ENCODE measurements around the gene SEMA3D.

The SEMA3D gene

GRCh38 chr7:85222522-85222921 is 35.7 kb upstream of the SEMA3D start:
- 96% methylated on average over 3 of the region's 4 CpGs for WGBS (ENCODE audit: insufficient coverage)
- ChIA-PET CTCF (no interaction called here), POLR2A (no interaction called here)

DNA sequence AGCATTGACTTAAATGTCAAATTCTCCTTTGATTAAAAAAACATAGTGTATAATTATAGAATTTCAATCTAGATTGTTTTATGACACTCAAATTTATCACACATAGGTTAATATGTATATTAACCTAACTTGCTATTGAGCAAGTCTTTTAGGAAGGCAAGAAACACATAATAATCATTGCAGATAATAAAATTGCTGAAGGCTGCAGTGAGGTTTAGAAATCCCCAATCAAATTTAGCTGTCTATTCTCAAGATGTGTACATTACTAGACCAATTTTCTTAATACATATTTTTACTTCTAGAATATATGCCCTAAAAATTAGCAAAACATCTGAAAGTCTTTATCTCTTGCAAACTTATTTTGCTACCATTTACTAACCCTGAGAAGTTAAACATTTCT is 34.9 kb upstream of the SEMA3D start:
- H3K4me3 ChIP-seq (ENCODE audit: control insufficient read depth in 1 of 7, extremely low read depth in 1 of 7, insufficient read depth in 4 of 7, low read depth in 2 of 7, low read length in 6 of 7) = no peak overlapping the region
- no peaks in the 10 kb centered on the region for H3K36me3 ChIP-seq (ENCODE audit: control insufficient read depth in 4 of 4, insufficient read depth in 4 of 4, low read length in 3 of 4)
- no peak overlapping the region for H3K27ac ChIP-seq (ENCODE audit: insufficient read depth in 1 of 2, low read depth in 1 of 2, low read length in 2 of 2, poor library complexity in 1 of 2, severe bottlenecking in 2 of 2)
- ChIA-PET CTCF (no interaction called here), POLR2A (no interaction called here)
- DNase-seq = no peak
- H3K9me3 ChIP-seq (ENCODE audit: control extremely low read depth in 1 of 5, control insufficient read depth in 4 of 5, insufficient read depth in 2 of 5, low read depth in 1 of 5, low read length in 4 of 5) = no peaks in the 10 kb centered on the region
- no peaks in the 10 kb centered on the region for H3K4me1 ChIP-seq (ENCODE audit: control extremely low read depth in 1 of 4, control insufficient read depth in 4 of 4, insufficient read depth in 4 of 4, low read length in 3 of 4)
- H3K27me3 ChIP-seq (replicated peaks in 2 of 5; ENCODE audit: control insufficient read depth in 4 of 5, insufficient read depth in 5 of 5, low read length in 4 of 5) = no peaks in the 10 kb centered on the region

More at GRCh38 chr7:85222522-85222921, 35.7 kb upstream of the SEMA3D start:
- DNase-seq = no peak
- no peaks in the 10 kb centered on the region for H3K4me1 ChIP-seq (ENCODE audit: control extremely low read depth in 1 of 4, control insufficient read depth in 4 of 4, insufficient read depth in 4 of 4, low read length in 3 of 4)
- no peak overlapping the region for H3K27ac ChIP-seq (ENCODE audit: insufficient read depth in 1 of 2, low read depth in 1 of 2, low read length in 2 of 2, poor library complexity in 1 of 2, severe bottlenecking in 2 of 2)
- no peaks in the 10 kb centered on the region for H3K9me3 ChIP-seq (ENCODE audit: control extremely low read depth in 1 of 5, control insufficient read depth in 4 of 5, insufficient read depth in 2 of 5, low read depth in 1 of 5, low read length in 4 of 5)
- no peaks in the 10 kb centered on the region for H3K36me3 ChIP-seq (ENCODE audit: control insufficient read depth in 4 of 4, insufficient read depth in 4 of 4, low read length in 3 of 4)
- H3K27me3 ChIP-seq (replicated peaks in 2 of 5; ENCODE audit: control insufficient read depth in 4 of 5, insufficient read depth in 5 of 5, low read length in 4 of 5) = no peaks in the 10 kb centered on the region
- no peak overlapping the region for H3K4me3 ChIP-seq (ENCODE audit: control insufficient read depth in 1 of 7, extremely low read depth in 1 of 7, insufficient read depth in 4 of 7, low read depth in 2 of 7, low read length in 6 of 7)

DNA sequence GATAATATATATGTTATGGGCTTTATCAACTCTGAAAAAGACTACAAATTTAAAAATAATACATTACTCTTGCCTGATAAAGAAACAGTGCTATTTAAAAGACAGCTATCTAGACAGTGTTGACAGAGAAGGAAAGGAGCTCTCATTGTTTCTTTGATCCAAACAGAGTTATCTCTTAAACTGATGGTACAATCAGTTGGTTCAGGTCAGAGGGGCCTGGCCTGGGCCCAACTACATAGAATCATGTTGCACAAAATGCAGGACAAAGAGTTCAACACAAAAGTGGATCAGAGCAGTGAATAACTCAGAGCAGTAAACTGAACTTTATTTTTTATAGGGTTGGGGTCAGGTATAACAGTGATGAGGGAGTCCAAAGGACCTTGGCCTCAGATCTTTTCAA is 33.8 kb upstream of the SEMA3D start:
- H3K27me3 ChIP-seq (replicated peaks in 2 of 5; ENCODE audit: control insufficient read depth in 4 of 5, insufficient read depth in 5 of 5, low read length in 4 of 5) = no peaks in the 10 kb centered on the region

DNA sequence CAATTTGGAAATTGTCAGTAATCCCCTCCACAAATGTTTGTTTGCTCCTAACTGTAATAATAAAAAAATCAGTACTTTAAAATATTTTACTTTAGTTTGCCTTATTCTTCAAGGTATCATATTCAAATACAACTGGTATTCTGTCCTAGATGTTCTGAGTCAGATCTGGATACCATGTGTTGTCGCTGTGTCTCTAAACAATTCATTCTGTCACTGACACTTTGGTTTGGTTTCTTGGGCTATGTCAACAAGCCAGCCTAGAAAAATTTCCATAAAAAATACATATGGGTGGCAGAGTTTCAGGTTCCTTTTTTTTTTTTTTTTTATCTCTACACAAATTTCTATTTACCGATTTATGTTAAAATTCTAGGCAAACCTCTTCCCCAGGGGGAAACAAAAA is 33.2 kb upstream of the SEMA3D start:
- CTCF ChIA-PET = no interaction called here
- POLR2A ChIA-PET = no interaction called here
- no CpG with 5 or more reads among the region's 2 CpGs for WGBS (ENCODE audit: insufficient coverage)

More for the DNA sequence above, 33.8 kb upstream of the SEMA3D start:
- H3K36me3 ChIP-seq (ENCODE audit: control insufficient read depth in 4 of 4, insufficient read depth in 4 of 4, low read length in 3 of 4) = no peaks in the 10 kb centered on the region
- ChIA-PET CTCF (no interaction called here), POLR2A (no interaction called here)
- no peaks in the 10 kb centered on the region for H3K4me1 ChIP-seq (ENCODE audit: control extremely low read depth in 1 of 4, control insufficient read depth in 4 of 4, insufficient read depth in 4 of 4, low read length in 3 of 4)
- no peak for DNase-seq
- H3K4me3 ChIP-seq (ENCODE audit: control insufficient read depth in 1 of 7, extremely low read depth in 1 of 7, insufficient read depth in 4 of 7, low read depth in 2 of 7, low read length in 6 of 7) = no peak overlapping the region
- H3K9me3 ChIP-seq (ENCODE audit: control extremely low read depth in 1 of 5, control insufficient read depth in 4 of 5, insufficient read depth in 2 of 5, low read depth in 1 of 5, low read length in 4 of 5) = no peaks in the 10 kb centered on the region
- no peak overlapping the region for H3K27ac ChIP-seq (ENCODE audit: insufficient read depth in 1 of 2, low read depth in 1 of 2, low read length in 2 of 2, poor library complexity in 1 of 2, severe bottlenecking in 2 of 2)

DNA sequence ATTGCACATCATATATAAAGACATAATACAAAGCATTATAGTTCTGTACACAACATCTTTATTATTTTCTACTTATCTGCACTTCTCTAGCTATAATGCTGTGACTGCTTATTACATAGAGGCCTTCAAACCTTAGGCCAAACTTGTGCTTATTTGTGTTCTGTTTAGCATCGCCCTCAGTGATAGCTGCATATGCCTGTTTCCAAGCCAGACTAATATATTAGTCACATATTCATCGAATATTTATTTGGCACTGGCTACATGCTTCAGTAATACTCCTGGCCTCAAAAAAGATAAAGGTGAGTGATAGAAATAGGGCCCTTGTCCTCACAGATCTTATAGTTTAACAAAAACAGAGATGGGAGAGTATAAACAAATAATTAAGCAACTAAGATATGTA is 30.2 kb upstream of the SEMA3D start:
- Histone ChIP-seq H3K4me3 (ENCODE audit: control insufficient read depth in 1 of 7, extremely low read depth in 1 of 7, insufficient read depth in 4 of 7, low read depth in 2 of 7, low read length in 6 of 7) (no peak overlapping the region), H3K27me3 (replicated peaks in 2 of 5; ENCODE audit: control insufficient read depth in 4 of 5, insufficient read depth in 5 of 5, low read length in 4 of 5) (no peaks in the 10 kb centered on the region), H3K9me3 (ENCODE audit: control extremely low read depth in 1 of 5, control insufficient read depth in 4 of 5, insufficient read depth in 2 of 5, low read depth in 1 of 5, low read length in 4 of 5) (no peaks in the 10 kb centered on the region), H3K36me3 (ENCODE audit: control insufficient read depth in 4 of 4, insufficient read depth in 4 of 4, low read length in 3 of 4) (no peaks in the 10 kb centered on the region), H3K4me1 (ENCODE audit: control extremely low read depth in 1 of 4, control insufficient read depth in 4 of 4, insufficient read depth in 4 of 4, low read length in 3 of 4) (no peaks in the 10 kb centered on the region), H3K27ac (ENCODE audit: insufficient read depth in 1 of 2, low read depth in 1 of 2, low read length in 2 of 2, poor library complexity in 1 of 2, severe bottlenecking in 2 of 2) (no peak overlapping the region)
- CTCF ChIA-PET = no interaction called here
- POLR2A ChIA-PET = interaction anchor here (0.5 kb wide), 1 partner anchor 1142 kb away, joined by 5 read pairs; no protein-coding TSS in a partner anchor
- WGBS (ENCODE audit: insufficient coverage) = 100% methylated on average over 1 of the region's 2 CpGs
- DNase-seq = no peak

More for the DNA sequence above, 33.2 kb upstream of the SEMA3D start:
- Histone ChIP-seq H3K27ac (ENCODE audit: insufficient read depth in 1 of 2, low read depth in 1 of 2, low read length in 2 of 2, poor library complexity in 1 of 2, severe bottlenecking in 2 of 2) (no peak overlapping the region), H3K36me3 (ENCODE audit: control insufficient read depth in 4 of 4, insufficient read depth in 4 of 4, low read length in 3 of 4) (no peaks in the 10 kb centered on the region), H3K27me3 (replicated peaks in 2 of 5; ENCODE audit: control insufficient read depth in 4 of 5, insufficient read depth in 5 of 5, low read length in 4 of 5) (no peaks in the 10 kb centered on the region), H3K4me3 (ENCODE audit: control insufficient read depth in 1 of 7, extremely low read depth in 1 of 7, insufficient read depth in 4 of 7, low read depth in 2 of 7, low read length in 6 of 7) (no peak overlapping the region), H3K4me1 (ENCODE audit: control extremely low read depth in 1 of 4, control insufficient read depth in 4 of 4, insufficient read depth in 4 of 4, low read length in 3 of 4) (no peaks in the 10 kb centered on the region), H3K9me3 (ENCODE audit: control extremely low read depth in 1 of 5, control insufficient read depth in 4 of 5, insufficient read depth in 2 of 5, low read depth in 1 of 5, low read length in 4 of 5) (no peaks in the 10 kb centered on the region)
- no peak for DNase-seq

- H3K4me1 ChIP-seq (ENCODE audit: control extremely low read depth in 1 of 4, control insufficient read depth in 4 of 4, insufficient read depth in 4 of 4, low read length in 3 of 4) = no peaks in the 10 kb centered on the region
- H3K4me3 ChIP-seq (ENCODE audit: control insufficient read depth in 1 of 7, extremely low read depth in 1 of 7, insufficient read depth in 4 of 7, low read depth in 2 of 7, low read length in 6 of 7) = no peak overlapping the region
- H3K27ac ChIP-seq (ENCODE audit: insufficient read depth in 1 of 2, low read depth in 1 of 2, low read length in 2 of 2, poor library complexity in 1 of 2, severe bottlenecking in 2 of 2) = no peak overlapping the region
- no CpG with 5 or more reads among the region's 1 CpG for WGBS (ENCODE audit: insufficient coverage)
- ChIA-PET CTCF (no interaction called here), POLR2A (no interaction called here)
- no peak for DNase-seq
- no peaks in the 10 kb centered on the region for H3K36me3 ChIP-seq (ENCODE audit: control insufficient read depth in 4 of 4, insufficient read depth in 4 of 4, low read length in 3 of 4)
- H3K27me3 ChIP-seq (replicated peaks in 2 of 5; ENCODE audit: control insufficient read depth in 4 of 5, insufficient read depth in 5 of 5, low read length in 4 of 5) = no peaks in the 10 kb centered on the region
- peaks cover 0 to 1% (median 0%) of the 10 kb centered on the region in 5 experiments for H3K9me3 ChIP-seq (ENCODE audit: control extremely low read depth in 1 of 5, control insufficient read depth in 4 of 5, insufficient read depth in 2 of 5, low read depth in 1 of 5, low read length in 4 of 5)
Observed at GRCh38 chr7:85215098-85215497, 28.2 kb upstream of the SEMA3D start.

DNA sequence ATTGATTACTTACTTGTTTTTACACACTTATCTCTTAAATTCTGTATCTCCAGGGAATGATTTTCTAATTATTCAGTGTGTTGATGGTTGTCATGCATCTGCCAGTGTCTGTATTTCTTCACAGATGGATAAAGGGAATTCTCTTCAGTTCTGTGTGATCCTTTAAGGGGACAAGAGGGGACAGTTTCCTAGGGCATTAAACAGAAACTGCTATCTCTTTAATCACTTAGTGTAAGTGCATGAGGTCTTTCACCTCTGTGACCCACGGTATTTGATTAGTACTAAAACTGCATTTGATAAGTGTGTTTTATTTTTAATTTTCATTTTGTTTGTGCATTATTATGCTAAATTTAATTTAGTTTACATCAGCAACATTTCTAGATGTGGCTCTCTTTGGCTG is 26.6 kb upstream of the SEMA3D start:
- ChIA-PET POLR2A (no interaction called here), CTCF (no interaction called here)
- no CpG with 5 or more reads among the region's 1 CpG for WGBS (ENCODE audit: insufficient coverage)
- H3K4me1 ChIP-seq (ENCODE audit: control extremely low read depth in 1 of 4, control insufficient read depth in 4 of 4, insufficient read depth in 4 of 4, low read length in 3 of 4) = no peaks in the 10 kb centered on the region
- H3K36me3 ChIP-seq (ENCODE audit: control insufficient read depth in 4 of 4, insufficient read depth in 4 of 4, low read length in 3 of 4) = no peaks in the 10 kb centered on the region
- peaks cover 0 to 1% (median 0%) of the 10 kb centered on the region in 5 experiments for H3K9me3 ChIP-seq (ENCODE audit: control extremely low read depth in 1 of 5, control insufficient read depth in 4 of 5, insufficient read depth in 2 of 5, low read depth in 1 of 5, low read length in 4 of 5)
- H3K4me3 ChIP-seq (ENCODE audit: control insufficient read depth in 1 of 7, extremely low read depth in 1 of 7, insufficient read depth in 4 of 7, low read depth in 2 of 7, low read length in 6 of 7) = no peak overlapping the region
- DNase-seq = no peak
- H3K27me3 ChIP-seq (replicated peaks in 2 of 5; ENCODE audit: control insufficient read depth in 4 of 5, insufficient read depth in 5 of 5, low read length in 4 of 5) = no peaks in the 10 kb centered on the region
- no peak overlapping the region for H3K27ac ChIP-seq (ENCODE audit: insufficient read depth in 1 of 2, low read depth in 1 of 2, low read length in 2 of 2, poor library complexity in 1 of 2, severe bottlenecking in 2 of 2)

All from common myeloid progenitor, CD34-positive (primary cell).